Peyer's patch (tissue), 4 donors: ENCODE data around the gene RPS21. TPM values are rescaled to one million over a fixed set of nuclear protein-coding genes. Genes with fewer than 3 reads are reported as not detected.

ENCODE experiments used
- DNase-seq, 3 donors: peaks; one replicate each; pipeline ENCODE4 v3.0.0-alpha.2; 2017 to 2019
- H3K27ac ChIP-seq, 4 donors: fragments of 200-600 bp; sonication (generic); one replicate each; pipeline ENCODE4 v1.5.1; 2016 to 2019
- H3K27me3 ChIP-seq, 2 donors: fragments of 200-600 bp; sonication (generic); one replicate each; pipeline ENCODE4 v1.5.1; 2019
- H3K36me3 ChIP-seq, 3 donors: fragments of 200-600 bp; sonication (generic); one replicate each; pipeline ENCODE4 v1.5.1; 2016 to 2019
- H3K4me1 ChIP-seq, 4 donors: fragments of 200-600 bp; sonication (generic); one replicate each; pipeline ENCODE4 v1.5.1; 2016 to 2019
- H3K4me3 ChIP-seq, 4 donors: fragments of 200-600 bp; sonication (generic); 1 replicate in 3 of 4; 2 replicates in 1 of 4; pipeline ENCODE4 v1.5.1; 2016 to 2019; ENCODE audit warnings: mild to moderate bottlenecking in 1 of 4
- H3K9me3 ChIP-seq, 4 donors: fragments of 200-600 bp; sonication (generic); one replicate each; pipeline ENCODE4 v1.5.1; 2016 to 2019; ENCODE audit warnings: mild to moderate bottlenecking in 1 of 4
- CTCF ChIP-seq, 6 experiments: fragments of 450-650 bp in 4 of 6; fragments of 200-600 bp in 2 of 6; sonication (generic) in 1 of 6; IDR thresholded peaks; one replicate each; pipeline ENCODE4 v1.5.1; 2017 to 2019; ENCODE audit warnings: antibody characterized with exemption in 6 of 6, mild to moderate bottlenecking in 3 of 6, moderate library complexity in 1 of 6
- POLR2A ChIP-seq, 2 donors: fragments of 450-650 bp; IDR thresholded peaks; one replicate each; pipeline ENCODE4 v1.5.1; 2017; ENCODE audit warnings: antibody characterized with exemption in 2 of 2, mild to moderate bottlenecking in 2 of 2, moderate library complexity in 2 of 2
- total RNA-seq, 4 donors: library from RNA; depleted of rRNA; stranded (reverse); fragments of >200 nt; gene quantifications; one replicate each; pipeline ENCODE4 v1.1.0, GENCODE V29; 2016

Gene RPS21
- total RNA-seq, 4 donors from 2014 or later = 507 to 769 (median 622) TPM

- no peak for DNase-seq
- peaks cover 0 to 23% (median 16%) of the 10 kb centered on the region in 4 donors for H3K4me1 ChIP-seq
- no peaks in the 10 kb centered on the region for H3K9me3 ChIP-seq
- H3K27ac ChIP-seq = no peak overlapping the region
- no peaks in the 10 kb centered on the region for H3K27me3 ChIP-seq
- H3K36me3 ChIP-seq = peaks cover 0 to 29% (median 0%) of the 10 kb centered on the region in 3 donors
- no peak overlapping the region for H3K4me3 ChIP-seq
- no peak for TF ChIP-seq POLR2A (IDR thresholded peaks at IDR 0.05)
- peak in 1 of 6 experiments; percentile 13 for TF ChIP-seq CTCF (IDR thresholded peaks at IDR 0.05)
Observed at GRCh38 chr20:62388839-62389600, 2.1 kb downstream of the RPS21 start.

GRCh38 chr20:62389601-62390087 is 2.7 kb downstream of the RPS21 start:
- no peak overlapping the region for H3K27ac ChIP-seq
- TF ChIP-seq CTCF (IDR thresholded peaks at IDR 0.05) = no peak
- TF ChIP-seq POLR2A (IDR thresholded peaks at IDR 0.05) = no peak
- peaks cover 0 to 23% (median 16%) of the 10 kb centered on the region in 4 donors for H3K4me1 ChIP-seq
- H3K27me3 ChIP-seq = no peaks in the 10 kb centered on the region
- H3K4me3 ChIP-seq = no peak overlapping the region
- no peak for DNase-seq
- H3K9me3 ChIP-seq = no peaks in the 10 kb centered on the region
- H3K36me3 ChIP-seq = peaks cover 0 to 30% (median 0%) of the 10 kb centered on the region in 3 donors

- TF ChIP-seq CTCF (IDR thresholded peaks at IDR 0.05) = no peak
- TF ChIP-seq POLR2A (IDR thresholded peaks at IDR 0.05) = no peak
- peaks cover 0 to 18% (median 15%) of the 10 kb centered on the region in 4 donors for H3K4me1 ChIP-seq
- H3K36me3 ChIP-seq = peaks cover 0 to 30% (median 0%) of the 10 kb centered on the region in 3 donors
- H3K27me3 ChIP-seq = no peaks in the 10 kb centered on the region
- DNase-seq = no peak
- no peaks in the 10 kb centered on the region for H3K9me3 ChIP-seq
- H3K27ac ChIP-seq = no peak overlapping the region
- no peak overlapping the region for H3K4me3 ChIP-seq
Observed at GRCh38 chr20:62390317-62391164, 3.6 kb downstream of the RPS21 start.

- H3K36me3 ChIP-seq = peaks cover 0 to 30% (median 0%) of the 10 kb centered on the region in 3 donors
- no peaks in the 10 kb centered on the region for H3K9me3 ChIP-seq
- H3K27ac ChIP-seq = no peak overlapping the region
- DNase-seq = no peak
- H3K4me1 ChIP-seq = peaks cover 0 to 12% (median 9%) of the 10 kb centered on the region in 4 donors
- no peak overlapping the region for H3K4me3 ChIP-seq
- H3K27me3 ChIP-seq = no peaks in the 10 kb centered on the region
- TF ChIP-seq CTCF (IDR thresholded peaks at IDR 0.05) = no peak
Observed at GRCh38 chr20:62391165-62392076, 4.5 kb downstream of the RPS21 start.

- no peak for DNase-seq
- peaks cover 0 to 30% (median 0%) of the 10 kb centered on the region in 3 donors for H3K36me3 ChIP-seq
- no peaks in the 10 kb centered on the region for H3K27me3 ChIP-seq
- no peak for TF ChIP-seq POLR2A (IDR thresholded peaks at IDR 0.05)
- TF ChIP-seq CTCF (IDR thresholded peaks at IDR 0.05) = no peak
- H3K4me3 ChIP-seq = no peak overlapping the region
- no peak overlapping the region for H3K27ac ChIP-seq
- peaks cover 0 to 12% (median 9%) of the 10 kb centered on the region in 4 donors for H3K4me1 ChIP-seq
- H3K9me3 ChIP-seq = no peaks in the 10 kb centered on the region
Observed at GRCh38 chr20:62392077-62392418, 5.1 kb downstream of the RPS21 start.
